ENCODE results near the gene TTLL13. TPM values are rescaled to one million over a fixed set of nuclear protein-coding genes. Genes with fewer than 3 reads are reported as not detected.
"Not testable (repeated sequence)": the region's sequence is repeated elsewhere in the genome, so short reads cannot be mapped to it uniquely, and the experiment has no call there.

Gene TTLL13
- total RNA-seq, 1 donor from 2014 or later = 0.71 TPM

- intact Hi-C loops (cut with DNase I) = no loop called here
- no peak for DNase-seq (ENCODE audit: low spot score)
- ATAC-seq = peak; percentile 57
These were observed 52.4 kb downstream of the TTLL13 start for GRCh38 chr15:90301707-90302300.

- ATAC-seq; intact Hi-C loops (cut with DNase I): not testable (repeated sequence)
These were observed 56.0 kb downstream of the TTLL13 start for GRCh38 chr15:90305355-90305754.

GRCh38 chr15:90305932-90306331 is 56.6 kb downstream of the TTLL13 start:
- ATAC-seq = no peak
- no peak for DNase-seq (ENCODE audit: low spot score)
- intact Hi-C loops (cut with DNase I) = no loop called here

More at GRCh38 chr15:90305355-90305754, 56.0 kb downstream of the TTLL13 start:
- not testable (repeated sequence) for DNase-seq (ENCODE audit: low spot score)

GRCh38 chr15:90306560-90306959 is 57.2 kb downstream of the TTLL13 start:
- intact Hi-C loops (cut with DNase I) = no loop called here
- ATAC-seq (peak; percentile 44), DNase-seq (ENCODE audit: low spot score) (no peak)

- intact Hi-C loops (cut with DNase I) = no loop called here
- no peak for ATAC-seq
- DNase-seq (ENCODE audit: low spot score) = no peak
These were observed 58.3 kb downstream of the TTLL13 start for GRCh38 chr15:90307661-90308060.

- intact Hi-C loops (cut with DNase I) = no loop called here
- DNase-seq (ENCODE audit: low spot score) (no peak), ATAC-seq (no peak)
These were observed 59.7 kb downstream of the TTLL13 start for GRCh38 chr15:90309020-90309419.

Other genes with a start within 250 kb of the TTLL13 start
- gene ZNF710, start 248.2 kb upstream of the TTLL13 start, total RNA-seq = 20.2 TPM
- gene IDH2, start 147.1 kb upstream of the TTLL13 start, total RNA-seq = 18.5 TPM
- gene SEMA4B, start 48.2 kb upstream of the TTLL13 start, total RNA-seq = 55.9 TPM
- gene CIB1, start 15.6 kb upstream of the TTLL13 start, total RNA-seq = 43.3 TPM
- 5.4 TPM for gene GDPGP1, start 15.3 kb upstream of the TTLL13 start, total RNA-seq
- 63.8 TPM for gene NGRN, start 16.1 kb downstream of the TTLL13 start, total RNA-seq
- 5.1 TPM for gene ZNF774, start 102.7 kb downstream of the TTLL13 start, total RNA-seq
- 202 TPM for gene IQGAP1, start 138.7 kb downstream of the TTLL13 start, total RNA-seq